ENCODE data around the gene ZBTB9. TPM values are rescaled to one million over a fixed set of nuclear protein-coding genes. Genes with fewer than 3 reads are reported as not detected.
"Not testable (repeated sequence)": the region's sequence is repeated elsewhere in the genome, so short reads cannot be mapped to it uniquely, and the experiment has no call there.

Gene ZBTB9
- total RNA-seq, 1 experiment from 2014 or later, result 9.0 TPM

DNA sequence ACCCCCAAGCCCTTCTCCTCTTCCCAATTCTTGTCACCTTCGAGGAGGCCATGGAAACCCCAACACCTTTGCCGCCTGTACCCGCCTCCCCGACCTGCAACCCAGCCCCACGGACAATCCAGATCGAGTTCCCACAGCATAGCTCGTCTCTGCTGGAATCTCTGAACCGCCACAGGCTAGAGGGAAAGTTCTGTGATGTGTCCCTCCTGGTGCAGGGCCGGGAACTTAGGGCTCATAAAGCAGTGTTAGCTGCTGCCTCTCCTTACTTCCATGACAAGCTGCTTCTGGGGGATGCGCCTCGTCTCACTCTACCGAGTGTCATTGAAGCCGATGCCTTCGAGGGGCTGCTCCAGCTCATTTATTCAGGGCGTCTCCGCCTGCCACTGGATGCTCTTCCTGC lies 675 bp downstream of the ZBTB9 start:
- no peak overlapping the region; the same call in 1 of the 2 replicates for H3K27ac ChIP-seq
- H3K4me1 ChIP-seq, result no peaks in the 10 kb centered on the region
- peak overlapping the region; percentile 68 for H3K4me3 ChIP-seq
- peaks cover 11% of the 10 kb centered on the region; the same call in 1 of the 2 replicates for H3K36me3 ChIP-seq
- H3K9me3 ChIP-seq (replicated peaks), result no peaks in the 10 kb centered on the region
- H3K27me3 ChIP-seq, result no peaks in the 10 kb centered on the region
- DNase-seq, result no peak

GRCh38 chr6:33456156-33456555 lies 1.8 kb downstream of the ZBTB9 start:
- no peaks in the 10 kb centered on the region for H3K9me3 ChIP-seq (replicated peaks)
- H3K27ac ChIP-seq, result no peak overlapping the region
- H3K36me3 ChIP-seq, result peaks cover 11% of the 10 kb centered on the region; the same call in 1 of the 2 replicates
- H3K4me1 ChIP-seq, result no peaks in the 10 kb centered on the region
- no peak overlapping the region for H3K4me3 ChIP-seq
- no peak for DNase-seq
- H3K27me3 ChIP-seq, result no peaks in the 10 kb centered on the region

- Histone ChIP-seq H3K9me3 (replicated peaks) (no peaks in the 10 kb centered on the region), H3K27me3 (no peaks in the 10 kb centered on the region), H3K4me3 (no peak overlapping the region), H3K4me1 (no peaks in the 10 kb centered on the region), H3K36me3 (peaks cover 11% of the 10 kb centered on the region; the same call in 1 of the 2 replicates), H3K27ac (no peak overlapping the region)
- no peak for DNase-seq
Observed at GRCh38 chr6:33458676-33459075, 4.3 kb downstream of the ZBTB9 start.

DNA sequence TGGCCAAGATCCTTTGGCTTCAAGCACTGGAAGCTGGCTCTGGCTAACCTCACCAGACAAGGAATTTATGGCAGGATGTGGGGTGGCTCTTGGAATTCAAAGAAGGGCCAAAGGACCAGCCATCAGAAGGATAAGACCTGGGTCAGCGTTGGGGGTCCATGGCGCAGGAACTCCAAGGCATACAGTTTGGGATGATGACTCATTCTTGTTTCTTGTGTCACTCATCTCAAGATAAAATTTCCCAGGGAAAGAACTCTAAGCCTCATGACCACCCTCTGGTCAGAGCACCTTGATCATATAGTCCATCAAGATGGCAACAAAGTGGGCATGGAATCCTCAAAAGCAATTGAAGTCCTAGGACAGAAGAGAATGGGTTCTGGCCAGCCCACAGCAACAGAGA lies 4.8 kb downstream of the ZBTB9 start:
- Histone ChIP-seq H3K27me3 (no peaks in the 10 kb centered on the region), H3K27ac (no peak overlapping the region), H3K9me3 (replicated peaks) (no peaks in the 10 kb centered on the region), H3K36me3 (peaks cover 11% of the 10 kb centered on the region; the same call in 1 of the 2 replicates), H3K4me1 (no peaks in the 10 kb centered on the region), H3K4me3 (no peak overlapping the region)
- DNase-seq, result no peak

- H3K9me3 ChIP-seq (replicated peaks), result no peaks in the 10 kb centered on the region
- H3K4me1 ChIP-seq, result no peaks in the 10 kb centered on the region
- no peak overlapping the region for H3K27ac ChIP-seq
- H3K4me3 ChIP-seq, result no peak overlapping the region
- H3K36me3 ChIP-seq, result no peaks in the 10 kb centered on the region
- no peak for DNase-seq
- no peaks in the 10 kb centered on the region for H3K27me3 ChIP-seq
Observed at GRCh38 chr6:33466075-33466735, 11.8 kb downstream of the ZBTB9 start.

DNA sequence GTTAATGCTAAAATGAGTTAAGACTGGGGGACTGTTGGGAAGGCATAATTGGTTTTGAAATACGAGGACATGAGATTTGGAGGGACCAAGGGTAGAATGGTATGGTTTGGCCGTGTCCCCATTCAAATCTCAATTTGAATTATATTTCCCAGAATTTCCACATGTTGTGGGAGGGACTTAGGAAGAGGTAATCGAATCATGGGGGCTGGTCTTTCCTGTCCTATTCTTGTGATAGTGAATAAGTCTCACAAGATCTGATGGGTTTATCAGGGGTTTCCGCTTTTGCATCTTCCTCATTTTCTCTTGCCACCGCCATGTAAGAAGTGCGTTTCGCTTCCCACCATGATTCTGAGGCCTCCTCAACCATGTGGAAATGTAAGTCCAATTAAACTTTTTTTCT lies 12.7 kb downstream of the ZBTB9 start:
- Histone ChIP-seq H3K27ac (no peak overlapping the region), H3K36me3 (no peaks in the 10 kb centered on the region), H3K27me3 (no peaks in the 10 kb centered on the region), H3K4me1 (no peaks in the 10 kb centered on the region), H3K9me3 (replicated peaks) (no peaks in the 10 kb centered on the region), H3K4me3 (no peak overlapping the region)
- DNase-seq, result no peak

GRCh38 chr6:33469661-33470060 lies 15.3 kb downstream of the ZBTB9 start:
- no peaks in the 10 kb centered on the region for H3K36me3 ChIP-seq
- no peak overlapping the region for H3K27ac ChIP-seq
- no peaks in the 10 kb centered on the region for H3K9me3 ChIP-seq (replicated peaks)
- no peak for DNase-seq
- H3K4me1 ChIP-seq, result no peaks in the 10 kb centered on the region
- no peaks in the 10 kb centered on the region; the same call in 1 of the 2 replicates for H3K27me3 ChIP-seq
- H3K4me3 ChIP-seq, result no peak overlapping the region

DNA sequence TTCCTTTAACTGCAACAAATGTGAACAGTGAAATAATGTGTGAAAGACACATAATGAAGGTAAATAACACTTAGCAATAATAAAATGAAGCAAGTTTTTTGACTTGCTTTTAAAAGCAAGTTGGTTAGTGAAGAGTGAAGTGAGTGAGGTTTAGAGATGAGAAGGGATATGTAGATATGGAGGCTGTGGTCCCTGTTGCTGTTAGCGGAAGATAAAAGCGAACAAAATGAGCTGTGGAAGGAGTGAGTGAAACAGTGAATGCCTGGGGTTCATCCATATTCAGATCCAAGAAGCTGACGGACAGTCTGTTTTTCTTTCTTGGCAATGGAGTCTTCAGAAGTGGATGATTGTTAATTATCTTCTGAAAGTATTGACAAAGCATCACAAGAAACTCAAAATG lies 23.5 kb downstream of the ZBTB9 start:
- no peaks in the 10 kb centered on the region for H3K4me1 ChIP-seq
- H3K27me3 ChIP-seq, result peaks cover 4% of the 10 kb centered on the region; the same call in 1 of the 2 replicates
- H3K36me3 ChIP-seq, result no peaks in the 10 kb centered on the region
- H3K9me3 ChIP-seq (replicated peaks), result no peaks in the 10 kb centered on the region
- DNase-seq, result no peak
- H3K27ac ChIP-seq, result no peak overlapping the region
- H3K4me3 ChIP-seq, result no peak overlapping the region

DNA sequence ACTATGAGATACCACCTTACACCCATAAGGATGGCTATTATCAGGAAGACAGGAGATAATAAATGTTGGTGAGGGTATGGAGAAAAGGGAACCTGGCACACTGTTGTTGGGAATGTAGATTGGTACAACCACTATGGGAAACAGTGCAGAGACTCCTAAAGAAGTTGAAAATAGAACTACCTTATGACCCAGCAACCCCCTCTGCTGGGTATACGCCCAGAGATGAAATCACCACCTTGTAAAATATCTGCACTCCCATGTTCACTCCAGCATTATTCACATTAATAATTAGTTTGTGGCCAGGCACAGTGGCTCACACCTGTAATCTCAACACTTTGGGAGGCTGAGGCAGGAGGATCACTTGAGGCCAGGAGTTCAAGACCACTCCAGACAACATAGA lies 26.8 kb downstream of the ZBTB9 start:
- Histone ChIP-seq H3K4me3 (no peak overlapping the region), H3K27ac (no peak overlapping the region), H3K4me1 (no peaks in the 10 kb centered on the region)

GRCh38 chr6:33482620-33483019 lies 28.2 kb downstream of the ZBTB9 start:
- not testable (repeated sequence) for H3K4me1 ChIP-seq; DNase-seq; H3K27ac ChIP-seq; H3K9me3 ChIP-seq (replicated peaks); H3K36me3 ChIP-seq; H3K27me3 ChIP-seq; H3K4me3 ChIP-seq

More for the DNA sequence above, 26.8 kb downstream of the ZBTB9 start:
- H3K9me3 ChIP-seq (replicated peaks), result 0 out of 2 replicates have a peak, but pooled peaks cover 3% of the 10 kb centered on the region
- H3K36me3 ChIP-seq, result no peaks in the 10 kb centered on the region
- no peak for DNase-seq
- H3K27me3 ChIP-seq, result 0 out of 2 replicates have a peak, but pooled peaks cover 3% of the 10 kb centered on the region

- Histone ChIP-seq H3K27me3 (no peaks in the 10 kb centered on the region), H3K4me1 (no peaks in the 10 kb centered on the region), H3K27ac (no peak overlapping the region), H3K9me3 (replicated peaks) (0 out of 2 replicates have a peak, but pooled peaks cover 3% of the 10 kb centered on the region), H3K4me3 (no peak overlapping the region), H3K36me3 (no peaks in the 10 kb centered on the region)
- no peak for DNase-seq
Observed at GRCh38 chr6:33483678-33484077, 29.3 kb downstream of the ZBTB9 start.

DNA sequence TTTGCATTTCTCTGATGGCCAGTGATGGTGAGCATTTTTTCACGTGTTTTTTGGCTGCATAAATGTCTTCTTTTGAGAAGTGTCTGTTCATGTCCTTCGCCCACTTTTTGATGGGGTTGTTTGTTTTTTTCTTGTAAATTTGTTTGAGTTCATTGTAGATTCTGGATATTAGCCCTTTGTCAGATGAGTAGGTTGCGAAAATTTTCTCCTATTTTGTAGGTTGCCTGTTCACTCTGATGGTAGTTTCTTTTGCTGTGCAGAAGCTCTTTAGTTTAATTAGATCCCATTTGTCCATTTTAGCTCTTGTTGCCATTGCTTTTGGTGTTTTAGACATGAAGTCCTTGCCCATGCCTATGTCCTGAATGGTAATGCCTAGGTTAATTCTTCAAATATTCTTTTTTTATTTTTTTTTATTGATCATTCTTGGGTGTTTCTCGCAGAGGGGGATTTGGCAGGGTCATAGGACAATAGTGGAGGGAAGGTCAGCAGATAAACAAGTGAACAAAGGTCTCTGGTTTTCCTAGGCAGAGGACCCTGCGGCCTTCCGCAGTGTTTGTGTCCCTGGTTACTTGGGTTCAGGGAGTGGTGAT lies 30.4 kb downstream of the ZBTB9 start:
- H3K27me3 ChIP-seq; H3K27ac ChIP-seq; H3K4me1 ChIP-seq; H3K9me3 ChIP-seq (replicated peaks); DNase-seq; H3K36me3 ChIP-seq; H3K4me3 ChIP-seq: not testable (repeated sequence)

- not testable (repeated sequence) for H3K27me3 ChIP-seq; DNase-seq; H3K36me3 ChIP-seq; H3K9me3 ChIP-seq (replicated peaks); H3K4me3 ChIP-seq; H3K4me1 ChIP-seq; H3K27ac ChIP-seq
Observed at GRCh38 chr6:33485680-33486079, 31.3 kb downstream of the ZBTB9 start.

DNA sequence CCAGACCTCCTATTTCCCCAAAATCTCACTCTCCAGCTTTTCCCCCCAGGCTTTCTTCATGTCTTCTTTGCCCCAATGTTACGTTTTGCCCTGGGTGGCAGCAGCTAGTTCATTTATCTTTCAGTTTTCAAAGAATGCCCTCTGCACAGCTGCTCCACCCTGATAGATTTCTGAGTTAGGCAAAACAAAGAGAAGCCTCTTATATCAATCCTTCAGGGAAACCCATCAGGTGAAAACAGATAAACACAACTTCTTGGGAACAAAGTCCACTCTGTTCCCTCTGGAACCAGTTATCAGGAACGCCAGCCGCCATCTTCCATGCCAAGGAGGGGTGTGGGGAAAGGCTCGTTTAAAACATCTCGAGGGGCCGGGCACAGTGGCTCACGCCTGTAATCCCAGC lies 34.0 kb downstream of the ZBTB9 start:
- H3K27ac ChIP-seq, result no peak overlapping the region
- no peaks in the 10 kb centered on the region for H3K27me3 ChIP-seq
- H3K4me3 ChIP-seq, result no peak overlapping the region
- 0 out of 2 replicates have a peak, but pooled peaks cover 3% of the 10 kb centered on the region for H3K9me3 ChIP-seq (replicated peaks)
- DNase-seq, result no peak
- no peaks in the 10 kb centered on the region for H3K4me1 ChIP-seq
- no peaks in the 10 kb centered on the region for H3K36me3 ChIP-seq

- H3K4me1 ChIP-seq, result no peaks in the 10 kb centered on the region
- no peaks in the 10 kb centered on the region for H3K36me3 ChIP-seq
- H3K27ac ChIP-seq, result no peak overlapping the region
- DNase-seq, result no peak
- no peaks in the 10 kb centered on the region for H3K27me3 ChIP-seq
- no peaks in the 10 kb centered on the region for H3K9me3 ChIP-seq (replicated peaks)
- H3K4me3 ChIP-seq, result no peak overlapping the region
Observed at GRCh38 chr6:33490198-33490597, 35.8 kb downstream of the ZBTB9 start.

DNA sequence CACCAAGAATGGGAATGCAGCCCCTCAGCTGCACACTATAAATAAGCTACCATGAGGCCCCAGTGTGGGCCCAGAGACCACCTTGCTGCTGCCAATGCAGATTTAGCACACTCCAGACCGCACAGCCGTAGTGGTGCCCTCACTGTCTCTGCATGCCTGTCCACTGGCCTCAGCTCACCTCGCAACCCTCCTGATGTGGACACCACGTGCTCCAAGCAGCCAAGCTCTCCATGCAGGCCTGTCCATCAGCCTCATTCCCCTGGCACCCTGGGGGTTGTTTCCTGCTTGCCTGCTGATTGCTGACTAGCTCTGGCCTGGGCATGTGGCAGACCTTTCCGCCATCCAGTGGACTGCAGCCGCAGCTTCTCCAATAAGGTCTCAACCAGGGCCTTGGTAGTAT lies 36.2 kb downstream of the ZBTB9 start:
- H3K36me3 ChIP-seq, result no peaks in the 10 kb centered on the region
- no peaks in the 10 kb centered on the region for H3K27me3 ChIP-seq
- DNase-seq, result no peak
- H3K27ac ChIP-seq, result no peak overlapping the region
- no peak overlapping the region for H3K4me3 ChIP-seq
- H3K4me1 ChIP-seq, result no peaks in the 10 kb centered on the region
- H3K9me3 ChIP-seq (replicated peaks), result no peaks in the 10 kb centered on the region

Data from SJCRH30 (cell line).